Left lung (tissue), 10 donors: Measurements from ENCODE around the gene FHL1. TPM values are rescaled to one million over a fixed set of nuclear protein-coding genes. Genes with fewer than 3 reads are reported as not detected.

ENCODE experiments used
- ATAC-seq: fragments of 200-7000 bp; cut with Tn5 transposase; one replicate; pipeline ENCODE4 v1.9.1; 2020; ENCODE audit warnings: moderate library complexity
- DNase-seq, 4 donors: peaks; one replicate each; pipeline ENCODE4 v3.0.0-alpha.2; 2013 to 2020
- H3K27ac ChIP-seq, 2 donors: fragments of 200-600 bp; sonication (generic) in 1 of 2; one replicate each; pipeline versions ENCODE4 v1.5.0 to v1.8.0; 2020 to 2021
- H3K27me3 ChIP-seq, 2 donors: fragments of 200-600 bp; sonication (generic) in 1 of 2; one replicate each; pipeline versions ENCODE4 v1.5.0 to v1.8.0; 2020 to 2021
- H3K36me3 ChIP-seq, 2 donors: fragments of 200-600 bp; sonication (generic) in 1 of 2; one replicate each; pipeline versions ENCODE4 v1.5.0 to v1.8.0; 2020 to 2021
- H3K4me1 ChIP-seq, 2 donors: fragments of 200-600 bp; one replicate each; pipeline ENCODE4 v1.8.0; 2021
- H3K4me3 ChIP-seq, 2 donors: fragments of 200-600 bp; sonication (generic) in 1 of 2; one replicate each; pipeline versions ENCODE4 v1.5.0 to v1.8.0; 2020 to 2021; ENCODE audit warnings: mild to moderate bottlenecking in 1 of 2
- H3K9me3 ChIP-seq, 2 donors: fragments of 200-600 bp; sonication (generic) in 1 of 2; one replicate each; pipeline versions ENCODE4 v1.5.0 to v1.8.0; 2020 to 2021
- CTCF ChIP-seq, 2 donors: fragments of 200-600 bp; sonication (generic) in 1 of 2; IDR thresholded peaks; one replicate each; pipeline versions ENCODE4 v1.5.0 to v1.8.0; 2021; ENCODE audit warnings: antibody characterized with exemption in 2 of 2
- intact Hi-C, 2 donors: fragments of 100-400 bp; cut with DNase I; formaldehyde crosslinking; loops; one replicate each; pipeline versions ENCODE4 v1.11.2 to v1.14.2; 2022
- polyA plus RNA-seq, 6 donors: library from polyadenylated mRNA; unstranded; fragments of 120-200 nt; gene quantifications; one replicate each; pipeline ENCODE4 v1.2.1, GENCODE V29; 2013; ENCODE audit not compliant: insufficient read length in 6 of 6
- total RNA-seq, 2 donors: library from RNA; stranded (reverse); fragmentation: NEBNext Ultra II Directional; extraction: Animal tissue kit (Norgen Biotek cat#: 25700); gene quantifications; one replicate each; pipeline ENCODE4 v1.2.1, GENCODE V29; 2021
- donor health status: DM: no; HTN: yes; CAD: no.
- donor health status: DM: no; HTN: no; CAD: no.

The FHL1 gene
- total and polyA plus RNA-seq, 8 donors, result 118 to 276 (median 249) TPM

- intact Hi-C loops, result no loop called here
- ATAC-seq, result no peak
- Histone ChIP-seq H3K4me3 (no peak overlapping the region), H3K27me3 (no peaks in the 10 kb centered on the region), H3K36me3 (no peaks in the 10 kb centered on the region), H3K27ac (no peak overlapping the region), H3K4me1 (no peaks in the 10 kb centered on the region), H3K9me3 (no peaks in the 10 kb centered on the region)
- TF ChIP-seq CTCF (IDR thresholded peaks at IDR 0.05), result no peak
- no peak for DNase-seq
Measured at GRCh38 chrX:136115904-136116297, 31.4 kb upstream of the FHL1 start.

DNA sequence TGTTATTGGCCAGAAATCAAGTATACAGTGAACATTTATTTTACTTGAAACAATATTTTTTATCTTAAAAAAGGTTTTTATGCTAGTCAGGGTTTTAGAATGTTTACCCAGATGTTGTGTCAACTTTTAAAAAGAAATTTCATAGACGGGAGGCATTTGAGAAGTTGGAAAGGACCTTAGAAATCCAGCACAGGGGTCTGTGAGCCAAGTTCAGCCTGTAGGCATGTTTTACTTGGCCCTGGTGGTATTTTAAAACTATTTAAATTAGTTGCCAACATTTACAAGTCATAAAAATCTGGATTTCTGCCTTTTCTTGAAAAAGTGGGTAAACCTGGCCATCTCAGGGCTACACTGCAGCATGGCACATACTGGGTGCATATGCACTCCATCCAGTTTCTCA lies 25.5 kb upstream of the FHL1 start:
- DNase-seq (peak in 1 of 4 donors; percentile 19), ATAC-seq (no peak)
- Histone ChIP-seq H3K27ac (no peak overlapping the region), H3K4me1 (no peaks in the 10 kb centered on the region), H3K9me3 (no peaks in the 10 kb centered on the region), H3K4me3 (no peak overlapping the region), H3K36me3 (no peaks in the 10 kb centered on the region), H3K27me3 (no peaks in the 10 kb centered on the region)
- intact Hi-C loops, result no loop called here
- no peak for TF ChIP-seq CTCF (IDR thresholded peaks at IDR 0.05)

GRCh38 chrX:136122207-136122606 lies 25.1 kb upstream of the FHL1 start:
- Histone ChIP-seq H3K4me1 (no peaks in the 10 kb centered on the region), H3K9me3 (no peaks in the 10 kb centered on the region), H3K27me3 (no peaks in the 10 kb centered on the region), H3K27ac (no peak overlapping the region), H3K4me3 (no peak overlapping the region), H3K36me3 (no peaks in the 10 kb centered on the region)
- no peak for TF ChIP-seq CTCF (IDR thresholded peaks at IDR 0.05)
- ATAC-seq, result no peak
- intact Hi-C loops, result no loop called here
- DNase-seq, result no peak

- no peak for TF ChIP-seq CTCF (IDR thresholded peaks at IDR 0.05)
- H3K27ac ChIP-seq, result no peak overlapping the region
- no peaks in the 10 kb centered on the region for H3K36me3 ChIP-seq
- DNase-seq (no peak), ATAC-seq (no peak)
- no peak overlapping the region for H3K4me3 ChIP-seq
- peaks cover 0 to 2% of the 10 kb centered on the region in 2 donors for H3K27me3 ChIP-seq
- no peaks in the 10 kb centered on the region for H3K4me1 ChIP-seq
- intact Hi-C loops, result no loop called here
- no peaks in the 10 kb centered on the region for H3K9me3 ChIP-seq
Measured at GRCh38 chrX:136125106-136125505, 22.2 kb upstream of the FHL1 start.

GRCh38 chrX:136126371-136126770 lies 21.0 kb upstream of the FHL1 start:
- ATAC-seq (no peak), DNase-seq (no peak)
- Histone ChIP-seq H3K4me3 (no peak overlapping the region), H3K36me3 (no peaks in the 10 kb centered on the region), H3K27me3 (peaks cover 0 to 2% of the 10 kb centered on the region in 2 donors), H3K27ac (no peak overlapping the region), H3K4me1 (no peaks in the 10 kb centered on the region), H3K9me3 (no peaks in the 10 kb centered on the region)
- intact Hi-C loops, result no loop called here
- no peak for TF ChIP-seq CTCF (IDR thresholded peaks at IDR 0.05)
